ENCODE data around the gene TMOD2. TPM values are rescaled to one million over a fixed set of nuclear protein-coding genes. Genes with fewer than 3 reads are reported as not detected.

The TMOD2 gene
- total RNA-seq, 1 experiment from 2014 or later, result 3.0 TPM

- Histone ChIP-seq H3K56ac (ENCODE audit: insufficient read length, low read depth, low read length) (no peak overlapping the region), H3K27ac (ENCODE audit: insufficient read length, low read depth, low read length) (no peak overlapping the region), H2BK15ac (ENCODE audit: low read depth, low read length) (no peak overlapping the region), H3K14ac (ENCODE audit: insufficient read depth, low read length) (no peak overlapping the region), H3K18ac (ENCODE audit: insufficient read length, low read depth, low read length) (no peak overlapping the region), H3K23me2 (ENCODE audit: insufficient read length, low read depth, low read length, poor library complexity, severe bottlenecking) (no peaks in the 10 kb centered on the region), H2BK5ac (ENCODE audit: insufficient read length, low read length) (no peak overlapping the region), H2AK5ac (ENCODE audit: insufficient read length, low read length) (no peak overlapping the region), H3K27me3 (ENCODE audit: insufficient read depth, low read length) (no peaks in the 10 kb centered on the region), H4K8ac (replicated peaks; ENCODE audit: insufficient read length, low read depth, low read length) (no peak overlapping the region), H3K9me3 (ENCODE audit: control insufficient read depth, low read depth, low read length) (no peaks in the 10 kb centered on the region), H3K23ac (ENCODE audit: insufficient read length, low read depth, low read length) (no peak overlapping the region), H2AFZ (ENCODE audit: low read length) (no peak overlapping the region), H3K9ac (ENCODE audit: extremely low read depth, insufficient read length, low read length) (no peak overlapping the region), H3K79me2 (ENCODE audit: insufficient read depth, low read length) (no peaks in the 10 kb centered on the region), H2BK20ac (ENCODE audit: low read depth, low read length, poor library complexity, severe bottlenecking) (no peak overlapping the region), H3T11ph (ENCODE audit: low read length) (no peak overlapping the region), H4K5ac (ENCODE audit: insufficient read length, low read depth, low read length) (no peak overlapping the region), H4K20me1 (ENCODE audit: control insufficient read depth, insufficient read depth, insufficient read length) (no peaks in the 10 kb centered on the region), H2BK12ac (ENCODE audit: insufficient read length, low read depth, low read length) (no peak overlapping the region), H2BK120ac (ENCODE audit: low read depth, low read length, poor library complexity, severe bottlenecking) (no peak overlapping the region), H3K79me1 (ENCODE audit: insufficient read depth, low read depth, low read length, poor library complexity, severe bottlenecking) (no peaks in the 10 kb centered on the region), H3K4me2 (ENCODE audit: insufficient read depth, insufficient read length, low read length) (no peak overlapping the region), H3K4me1 (ENCODE audit: insufficient read depth, low read length) (peaks cover 7% of the 10 kb centered on the region; the same call in 1 of the 2 replicates), H4K91ac (ENCODE audit: insufficient read length, low read depth, low read length) (no peak overlapping the region), H3K4ac (ENCODE audit: low read depth, low read length) (no peak overlapping the region)
- no peak overlapping the region for H3K4me3 Mint-ChIP-seq
- peaks cover 27% of the 10 kb centered on the region in 2 experiments for H3K4me1 Mint-ChIP-seq
- no peak for DNase-seq
- no peak overlapping the region for H3K27ac Mint-ChIP-seq
- no peak for TF ChIP-seq CTCF (conservative IDR thresholded peaks at IDR 0.05)
- no peaks in the 10 kb centered on the region for H3K9me3 Mint-ChIP-seq
- WGBS (ENCODE audit: extremely low coverage, insufficient read length, low lambda C conversion rate), result no CpG with 5 or more reads among the region's 1 CpG
- peaks cover 0 to 5% (median 2%) of the 10 kb centered on the region in 3 experiments; a peak in 4 of 7 replicates for H3K36me3 Mint-ChIP-seq (ENCODE audit: insufficient read depth in 1 of 3, low read depth in 3 of 3)
- peaks cover 5% of the 10 kb centered on the region; the same call in 1 of the 2 replicates for H3K27me3 Mint-ChIP-seq (ENCODE audit: low read depth)
Measured at GRCh38 chr15:51724673-51725072, 26.7 kb upstream of the TMOD2 start.
